A172 (cell line): Measurements from ENCODE around the gene RAD51D. TPM values are rescaled to one million over a fixed set of nuclear protein-coding genes. Genes with fewer than 3 reads are reported as not detected.

Source experiments
- total RNA-seq: library from RNA; depleted of rRNA; stranded (reverse); fragments of >200 nt; shearing (Covaris generic); gene quantifications from 2 replicates; pipeline ENCODE4 v1.2.3, GENCODE V29; 2014; rRNA removed

The RAD51D gene
- total RNA-seq, 1 experiment from 2014 or later = 11.0 TPM

Other genes with a start within 250 kb of the RAD51D start
- 4.5 and 5.0 TPM in 2 replicates for gene CCT6B, start 158.4 kb downstream of the RAD51D start, total RNA-seq
- gene ZNF830, start 158.3 kb downstream of the RAD51D start, total RNA-seq = 17.6 and 25.4 TPM in 2 replicates
- gene LIG3, start 139.3 kb downstream of the RAD51D start, total RNA-seq = 41.5 and 52.0 TPM in 2 replicates
- 12.5 and 12.8 TPM in 2 replicates for gene RFFL, start 56.2 kb downstream of the RAD51D start, total RNA-seq
- gene FNDC8, start 1.8 kb upstream of the RAD51D start, total RNA-seq = not detected in 2 replicates
- 16.8 and 20.3 TPM in 2 replicates for gene NLE1, start 22.4 kb upstream of the RAD51D start, total RNA-seq
- gene UNC45B, start 28.0 kb upstream of the RAD51D start, total RNA-seq = not detected in 2 replicates
- gene SLC35G3, start 74.5 kb upstream of the RAD51D start, total RNA-seq = not detected in 2 replicates
- gene SLFN5, start 123.2 kb upstream of the RAD51D start, total RNA-seq = 7.6 and 17.0 TPM in 2 replicates